SK-N-SH (cell line): Measurements from ENCODE around the gene DDA1. TPM values are rescaled to one million over a fixed set of nuclear protein-coding genes. Genes with fewer than 3 reads are reported as not detected.

Source experiments
- CTCF ChIA-PET: fragments of 300-600, 350-600 bp; formaldehyde crosslinking; extraction: SDS; loops from one replicate; lab custom pipeline; 2021; lab: Yijun Ruan, JAX
- POLR2A ChIA-PET: fragments of 350-600 bp; sonication (Branson Sonifier 250); formaldehyde crosslinking; extraction: SDS; loops from one replicate; lab custom pipeline; 2020; ENCODE audit warnings: antibody characterized with exemption, inconsistent platforms; lab: Yijun Ruan, JAX
- DNase-seq: peaks from one replicate; pipeline ENCODE4 v3.0.0; 2012
- H2AFZ ChIP-seq: fragments of 200-600 bp; sonication (generic); 2 replicates; pipeline ENCODE4 v1.8.1; 2016; ENCODE audit warnings: antibody characterized with exemption, mild to moderate bottlenecking, low read depth
- H3F3A ChIP-seq: fragments of 200-600 bp; sonication (generic); replicated peaks from 2 replicates; pipeline ENCODE3; 2016; ENCODE audit warnings: antibody characterized with exemption, mild to moderate bottlenecking; ENCODE audit not compliant: insufficient read depth
- H3K27ac ChIP-seq, 2 experiments: fragments of 200-500 bp in 1 of 2; fragments of 200-600 bp in 1 of 2; sonication (Bioruptor generic) in 1 of 2; sonication (generic), shearing (Covaris generic) in 1 of 2; 2 replicates each; pipeline versions ENCODE4 v1.5.1 to v1.6.1; 2014 to 2016; ENCODE audit warnings: low read depth in 2 of 2, inconsistent platforms in 1 of 2, low read length in 1 of 2, mild to moderate bottlenecking in 1 of 2, mixed read lengths in 1 of 2
- H3K27me3 ChIP-seq: fragments of 200-600 bp; sonication (generic), shearing (Covaris generic); 2 replicates; pipeline ENCODE4 v1.6.1; 2016; ENCODE audit warnings: mixed run types; ENCODE audit not compliant: insufficient read depth
- H3K36me3 ChIP-seq, 2 experiments: fragments of 200-500 bp in 1 of 2; fragments of 200-600 bp in 1 of 2; sonication (Bioruptor generic) in 1 of 2; sonication (generic) in 1 of 2; replicated peaks in 1 of 2; 2 replicates each; pipeline versions ENCODE3 to v1.5.1; 2014 to 2016; ENCODE audit warnings: low read length in 1 of 2, mild to moderate bottlenecking in 1 of 2; ENCODE audit not compliant: insufficient read depth in 2 of 2, control insufficient read depth in 1 of 2
- H3K4me1 ChIP-seq, 2 experiments: fragments of 200-500 bp in 1 of 2; fragments of 200-600 bp in 1 of 2; sonication (Bioruptor generic) in 1 of 2; sonication (generic), shearing (Covaris generic) in 1 of 2; 2 replicates each; pipeline versions ENCODE4 v1.5.1 to v1.6.1; 2014 to 2016; ENCODE audit warnings: low read depth in 1 of 2, low read length in 1 of 2, mixed run types in 1 of 2; ENCODE audit not compliant: insufficient read depth in 2 of 2, control insufficient read depth in 1 of 2
- H3K4me2 ChIP-seq: fragments of 200-600 bp; sonication (generic), shearing (Covaris generic); 2 replicates; pipeline ENCODE4 v1.6.1; 2017; ENCODE audit warnings: mixed run types
- H3K4me3 ChIP-seq, 2 experiments: fragments of 200-500 bp in 1 of 2; fragments of 200-600 bp in 1 of 2; sonication (Bioruptor generic) in 1 of 2; sonication (generic), shearing (Covaris generic) in 1 of 2; 2 replicates each; pipeline versions ENCODE4 v1.5.1 to v1.8.1; 2014 to 2016; ENCODE audit warnings: low read depth in 2 of 2, inconsistent platforms in 1 of 2, low read length in 1 of 2, mild to moderate bottlenecking in 1 of 2, mixed read lengths in 1 of 2, moderate library complexity in 1 of 2
- H3K79me2 ChIP-seq: fragments of 200-600 bp; sonication (generic); 2 replicates; pipeline ENCODE4 v1.8.1; 2017; ENCODE audit warnings: mild to moderate bottlenecking; ENCODE audit not compliant: insufficient read depth
- H3K9ac ChIP-seq: fragments of 200-600 bp; sonication (generic); 2 replicates; pipeline ENCODE4 v1.6.1; 2017; ENCODE audit warnings: mixed run types
- H3K9me2 ChIP-seq: fragments of 200-600 bp; sonication (generic); 2 replicates; pipeline ENCODE4 v1.6.1; 2017; ENCODE audit warnings: mixed run types
- H3K9me3 ChIP-seq: fragments of 200-600 bp; sonication (generic); 2 replicates; pipeline ENCODE4 v1.6.1; 2017; ENCODE audit warnings: mixed run types, mild to moderate bottlenecking, moderate library complexity
- H4K20me1 ChIP-seq: fragments of 200-600 bp; sonication (generic); 2 replicates; pipeline ENCODE4 v1.6.1; 2017; ENCODE audit warnings: mild to moderate bottlenecking, mixed run types; ENCODE audit not compliant: insufficient read depth
- CHD2 ChIP-seq: fragments of 150-350 bp; IDR thresholded peaks from 2 replicates; pipeline ENCODE4 v1.6.1; 2018; ENCODE audit warnings: low read length; ENCODE audit not compliant: partially characterized antibody
- ELF1 ChIP-seq: IDR thresholded peaks from 2 replicates; pipeline ENCODE4 v1.4.0; 2012
- EZH2phosphoT487 ChIP-seq: fragments of 200-600 bp; sonication (generic); IDR thresholded peaks from 2 replicates; pipeline ENCODE4 v1.6.1; 2017; ENCODE audit warnings: low read depth, mixed run types, mild to moderate bottlenecking, antibody characterized with exemption, moderate library complexity, borderline replicate concordance
- FOSL2 ChIP-seq: IDR thresholded peaks from 2 replicates; pipeline ENCODE4 v1.4.0; 2012; ENCODE audit warnings: low read depth, mild to moderate bottlenecking, moderate library complexity, borderline replicate concordance
- FOXJ3 ChIP-seq: sonication (generic); formaldehyde crosslinking; IDR thresholded peaks from 2 replicates; pipeline ENCODE4 v1.5.1; 2020; ENCODE audit warnings: mild to moderate bottlenecking, missing genetic modification reagents
- FOXM1 ChIP-seq: IDR thresholded peaks from 2 replicates; pipeline ENCODE4 v1.4.0; 2012; ENCODE audit warnings: low read depth, mild to moderate bottlenecking
- GABPA ChIP-seq: IDR thresholded peaks from 2 replicates; pipeline ENCODE4 v1.4.0; 2012; ENCODE audit warnings: low read depth, mild to moderate bottlenecking
- GATA2 ChIP-seq: sonication (generic); formaldehyde crosslinking; IDR thresholded peaks from 2 replicates; pipeline ENCODE4 v1.5.0; 2020; ENCODE audit warnings: mild to moderate bottlenecking, missing genetic modification reagents
- JUND ChIP-seq: IDR thresholded peaks from 2 replicates; pipeline ENCODE4 v1.4.0; 2012
- MEF2A ChIP-seq: IDR thresholded peaks from 2 replicates; pipeline ENCODE4 v1.4.0; 2012; ENCODE audit warnings: low read depth, borderline replicate concordance
- NFIC ChIP-seq: IDR thresholded peaks from 2 replicates; pipeline ENCODE4 v1.4.0; 2012; ENCODE audit warnings: borderline replicate concordance
- NRF1 ChIP-seq: IDR thresholded peaks from 2 replicates; pipeline ENCODE4 v1.6.1; 2012; ENCODE audit warnings: low read depth, mild to moderate bottlenecking, low read length
- POLR2AphosphoS5 ChIP-seq: IDR thresholded peaks from 2 replicates; pipeline ENCODE4 v1.6.1; 2012; ENCODE audit warnings: low read depth, low read length
- RAD21 ChIP-seq: IDR thresholded peaks from 2 replicates; pipeline ENCODE4 v1.6.1; 2012; ENCODE audit warnings: mild to moderate bottlenecking, low read length
- RCOR1 ChIP-seq: fragments of 150-350 bp; IDR thresholded peaks from 2 replicates; pipeline ENCODE4 v1.6.1; 2017; ENCODE audit warnings: antibody characterized with exemption, low read length
- RFX5 ChIP-seq: IDR thresholded peaks from 2 replicates; pipeline ENCODE4 v1.6.1; 2012; ENCODE audit warnings: mild to moderate bottlenecking, improper control_type of control experiment, low read length
- RXRA ChIP-seq: IDR thresholded peaks from 2 replicates; pipeline ENCODE4 v1.4.0; 2012; ENCODE audit warnings: low read depth, mild to moderate bottlenecking, borderline replicate concordance
- SIN3A ChIP-seq: IDR thresholded peaks from 2 replicates; pipeline ENCODE4 v1.6.1; 2012; ENCODE audit warnings: low read depth, mild to moderate bottlenecking, low read length, moderate library complexity, borderline replicate concordance
- TAF1 ChIP-seq: IDR thresholded peaks from 2 replicates; pipeline ENCODE4 v1.6.1; 2012; ENCODE audit warnings: low read depth, mild to moderate bottlenecking, low read length, moderate library complexity, borderline replicate concordance
- TCF12 ChIP-seq: IDR thresholded peaks from 2 replicates; pipeline ENCODE4 v1.4.0; 2012
- YY1 ChIP-seq: IDR thresholded peaks from 2 replicates; pipeline ENCODE4 v1.4.0; 2012; ENCODE audit warnings: low read depth, mild to moderate bottlenecking
- WGBS: methylation state at CpG from one replicate; pipeline ENCODE4 v1.1.6; 2017; ENCODE audit warnings: low lambda C conversion rate; 5-methylcytosine and 5-hydroxymethylcytosine counted together
- polyA plus RNA-seq, 3 experiments: library from polyadenylated mRNA; depleted of rRNA; stranded (reverse); fragments of >200 nt; gene quantifications; 2 replicates each; pipeline ENCODE4 v1.2.3, GENCODE V29; 2012
- TF ChIP-seq, protein P1 (sequence below): IDR thresholded peaks from 2 replicates; pipeline ENCODE4 v1.4.0; 2012; ENCODE audit warnings: low read depth, borderline replicate concordance
- TF ChIP-seq, protein P2 (sequence below): fragments of 150-350 bp; IDR thresholded peaks from 2 replicates; pipeline ENCODE4 v1.6.1; 2017; ENCODE audit warnings: antibody characterized with exemption, low read length, low read depth, borderline replicate concordance
- TF ChIP-seq, protein P3 (sequence below): IDR thresholded peaks from 2 replicates; pipeline ENCODE4 v1.6.1; 2012; ENCODE audit warnings: mild to moderate bottlenecking, low read depth, low read length, moderate library complexity
- TF ChIP-seq, protein P4 (sequence below): IDR thresholded peaks from 2 replicates; pipeline ENCODE4; 2012
- TF ChIP-seq, protein P5 (sequence below): IDR thresholded peaks from 2 replicates; pipeline ENCODE4 v1.4.0; 2012; ENCODE audit warnings: low read depth, borderline replicate concordance

The DDA1 gene
- polyA plus RNA-seq, 1 of the 3 experiments (the other 2 are of a cell fraction), result 135 TPM

DNA sequence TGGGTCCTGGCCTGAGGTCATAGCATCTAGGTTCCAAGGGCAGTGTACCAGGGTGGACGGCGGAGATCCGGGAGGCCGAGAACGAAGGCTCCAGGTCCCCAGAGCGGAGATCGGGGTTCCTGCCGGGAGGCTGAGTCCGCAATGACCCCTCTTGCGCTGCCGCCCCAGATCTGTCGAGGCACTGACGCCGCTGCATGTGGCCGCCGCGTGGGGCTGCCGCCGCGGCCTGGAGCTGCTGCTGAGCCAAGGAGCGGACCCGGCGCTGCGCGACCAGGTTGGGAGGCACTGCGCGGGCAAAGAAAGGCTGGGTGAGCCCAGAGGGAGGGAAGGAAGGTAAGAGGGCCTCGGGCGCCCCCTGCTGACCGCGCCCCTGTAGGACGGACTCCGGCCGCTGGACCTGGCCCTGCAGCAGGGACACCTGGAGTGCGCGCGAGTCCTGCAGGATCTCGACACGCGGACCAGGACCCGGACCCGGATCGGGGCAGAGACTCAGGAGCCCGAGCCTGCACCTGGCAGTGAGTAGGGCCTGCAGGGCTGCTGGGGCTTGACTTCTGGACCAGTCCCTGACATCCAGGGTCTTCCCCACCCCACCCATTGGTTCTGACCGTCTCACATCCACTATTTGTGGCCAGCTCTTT is 26.8 kb upstream of the DDA1 start:
- H3K9ac ChIP-seq, result no peak overlapping the region
- peak overlapping the region; percentile 93 for H3K4me2 ChIP-seq
- peak overlapping the region in 1 of 2 experiments; percentile 17; a peak in 1 of 4 replicates for H3K27ac ChIP-seq
- H2AFZ ChIP-seq, result peak overlapping the region; percentile 86
- 18% methylated on average over 20 of the region's 45 CpGs for WGBS
- peak overlapping the region; percentile 36 to 62 for H3K4me3 ChIP-seq
- H3F3A ChIP-seq, result peaks cover 19% of the 10 kb centered on the region
- no peaks in the 10 kb centered on the region for H3K79me2 ChIP-seq
- H3K27me3 ChIP-seq, result no peaks in the 10 kb centered on the region
- H3K36me3 ChIP-seq, result no peaks in the 10 kb centered on the region
- H3K9me3 ChIP-seq, result no peaks in the 10 kb centered on the region
- H4K20me1 ChIP-seq, result no peaks in the 10 kb centered on the region
- peaks cover 0 to 2% of the 10 kb centered on the region in 2 experiments; a peak in 1 of 4 replicates for H3K4me1 ChIP-seq
- CTCF ChIA-PET, result interaction anchor here (0.6 to 4.6 kb wide), 29 partner anchors 10 to 510 kb away, joined by 3 to 35 read pairs (median 4); partner anchors contain the start of genes ABHD8, MRPL34, USE1 and USHBP1
- POLR2A ChIA-PET, result interaction anchor here (0.6 to 3.5 kb wide), 7 partner anchors 10 to 623 kb away, joined by 3 to 16 read pairs (median 3); partner anchors contain the start of genes BABAM1, OCEL1, SMIM7 and USE1
- peak; percentile 94 for DNase-seq
- H3K9me2 ChIP-seq, result no peaks in the 10 kb centered on the region
- TF ChIP-seq, protein P1, sequence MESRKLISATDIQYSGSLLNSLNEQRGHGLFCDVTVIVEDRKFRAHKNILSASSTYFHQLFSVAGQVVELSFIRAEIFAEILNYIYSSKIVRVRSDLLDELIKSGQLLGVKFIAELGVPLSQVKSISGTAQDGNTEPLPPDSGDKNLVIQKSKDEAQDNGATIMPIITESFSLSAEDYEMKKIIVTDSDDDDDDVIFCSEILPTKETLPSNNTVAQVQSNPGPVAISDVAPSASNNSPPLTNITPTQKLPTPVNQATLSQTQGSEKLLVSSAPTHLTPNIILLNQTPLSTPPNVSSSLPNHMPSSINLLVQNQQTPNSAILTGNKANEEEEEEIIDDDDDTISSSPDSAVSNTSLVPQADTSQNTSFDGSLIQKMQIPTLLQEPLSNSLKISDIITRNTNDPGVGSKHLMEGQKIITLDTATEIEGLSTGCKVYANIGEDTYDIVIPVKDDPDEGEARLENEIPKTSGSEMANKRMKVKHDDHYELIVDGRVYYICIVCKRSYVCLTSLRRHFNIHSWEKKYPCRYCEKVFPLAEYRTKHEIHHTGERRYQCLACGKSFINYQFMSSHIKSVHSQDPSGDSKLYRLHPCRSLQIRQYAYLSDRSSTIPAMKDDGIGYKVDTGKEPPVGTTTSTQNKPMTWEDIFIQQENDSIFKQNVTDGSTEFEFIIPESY, result no peak
- no peak for TF ChIP-seq GATA2
- TF ChIP-seq, protein P2, sequence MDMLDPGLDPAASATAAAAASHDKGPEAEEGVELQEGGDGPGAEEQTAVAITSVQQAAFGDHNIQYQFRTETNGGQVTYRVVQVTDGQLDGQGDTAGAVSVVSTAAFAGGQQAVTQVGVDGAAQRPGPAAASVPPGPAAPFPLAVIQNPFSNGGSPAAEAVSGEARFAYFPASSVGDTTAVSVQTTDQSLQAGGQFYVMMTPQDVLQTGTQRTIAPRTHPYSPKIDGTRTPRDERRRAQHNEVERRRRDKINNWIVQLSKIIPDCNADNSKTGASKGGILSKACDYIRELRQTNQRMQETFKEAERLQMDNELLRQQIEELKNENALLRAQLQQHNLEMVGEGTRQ, result no peak
- no peak for TF ChIP-seq ELF1
- peak; percentile 89 for TF ChIP-seq RAD21
- no peak for TF ChIP-seq RFX5
- TF ChIP-seq SIN3A, result peak; percentile 59; the same call in 1 of the 2 replicates
- peak; percentile 51 for TF ChIP-seq NRF1
- TF ChIP-seq GABPA, result no peak
- TF ChIP-seq NFIC, result no peak
- TF ChIP-seq JUND, result no peak
- TF ChIP-seq TCF12, result no peak
- TF ChIP-seq FOXJ3, result no peak; the same call in 1 of the 2 replicates
- TF ChIP-seq POLR2AphosphoS5, result no peak
- TF ChIP-seq TAF1, result no peak
- TF ChIP-seq RCOR1, result 0 out of 2 replicates have a peak, but pooled peaks have one; percentile 8
- no peak for TF ChIP-seq FOSL2
- no peak for TF ChIP-seq FOXM1
- TF ChIP-seq, protein P3, sequence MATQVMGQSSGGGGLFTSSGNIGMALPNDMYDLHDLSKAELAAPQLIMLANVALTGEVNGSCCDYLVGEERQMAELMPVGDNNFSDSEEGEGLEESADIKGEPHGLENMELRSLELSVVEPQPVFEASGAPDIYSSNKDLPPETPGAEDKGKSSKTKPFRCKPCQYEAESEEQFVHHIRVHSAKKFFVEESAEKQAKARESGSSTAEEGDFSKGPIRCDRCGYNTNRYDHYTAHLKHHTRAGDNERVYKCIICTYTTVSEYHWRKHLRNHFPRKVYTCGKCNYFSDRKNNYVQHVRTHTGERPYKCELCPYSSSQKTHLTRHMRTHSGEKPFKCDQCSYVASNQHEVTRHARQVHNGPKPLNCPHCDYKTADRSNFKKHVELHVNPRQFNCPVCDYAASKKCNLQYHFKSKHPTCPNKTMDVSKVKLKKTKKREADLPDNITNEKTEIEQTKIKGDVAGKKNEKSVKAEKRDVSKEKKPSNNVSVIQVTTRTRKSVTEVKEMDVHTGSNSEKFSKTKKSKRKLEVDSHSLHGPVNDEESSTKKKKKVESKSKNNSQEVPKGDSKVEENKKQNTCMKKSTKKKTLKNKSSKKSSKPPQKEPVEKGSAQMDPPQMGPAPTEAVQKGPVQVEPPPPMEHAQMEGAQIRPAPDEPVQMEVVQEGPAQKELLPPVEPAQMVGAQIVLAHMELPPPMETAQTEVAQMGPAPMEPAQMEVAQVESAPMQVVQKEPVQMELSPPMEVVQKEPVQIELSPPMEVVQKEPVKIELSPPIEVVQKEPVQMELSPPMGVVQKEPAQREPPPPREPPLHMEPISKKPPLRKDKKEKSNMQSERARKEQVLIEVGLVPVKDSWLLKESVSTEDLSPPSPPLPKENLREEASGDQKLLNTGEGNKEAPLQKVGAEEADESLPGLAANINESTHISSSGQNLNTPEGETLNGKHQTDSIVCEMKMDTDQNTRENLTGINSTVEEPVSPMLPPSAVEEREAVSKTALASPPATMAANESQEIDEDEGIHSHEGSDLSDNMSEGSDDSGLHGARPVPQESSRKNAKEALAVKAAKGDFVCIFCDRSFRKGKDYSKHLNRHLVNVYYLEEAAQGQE, result no peak
- TF ChIP-seq YY1, result no peak
- TF ChIP-seq EZH2phosphoT487, result no peak
- TF ChIP-seq, protein P4, sequence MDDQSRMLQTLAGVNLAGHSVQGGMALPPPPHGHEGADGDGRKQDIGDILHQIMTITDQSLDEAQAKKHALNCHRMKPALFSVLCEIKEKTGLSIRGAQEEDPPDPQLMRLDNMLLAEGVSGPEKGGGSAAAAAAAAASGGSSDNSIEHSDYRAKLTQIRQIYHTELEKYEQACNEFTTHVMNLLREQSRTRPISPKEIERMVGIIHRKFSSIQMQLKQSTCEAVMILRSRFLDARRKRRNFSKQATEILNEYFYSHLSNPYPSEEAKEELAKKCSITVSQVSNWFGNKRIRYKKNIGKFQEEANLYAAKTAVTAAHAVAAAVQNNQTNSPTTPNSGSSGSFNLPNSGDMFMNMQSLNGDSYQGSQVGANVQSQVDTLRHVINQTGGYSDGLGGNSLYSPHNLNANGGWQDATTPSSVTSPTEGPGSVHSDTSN, result no peak
- TF ChIP-seq RXRA, result no peak
- TF ChIP-seq MEF2A, result no peak
- TF ChIP-seq CHD2, result peak; percentile 23
- TF ChIP-seq, protein P5, sequence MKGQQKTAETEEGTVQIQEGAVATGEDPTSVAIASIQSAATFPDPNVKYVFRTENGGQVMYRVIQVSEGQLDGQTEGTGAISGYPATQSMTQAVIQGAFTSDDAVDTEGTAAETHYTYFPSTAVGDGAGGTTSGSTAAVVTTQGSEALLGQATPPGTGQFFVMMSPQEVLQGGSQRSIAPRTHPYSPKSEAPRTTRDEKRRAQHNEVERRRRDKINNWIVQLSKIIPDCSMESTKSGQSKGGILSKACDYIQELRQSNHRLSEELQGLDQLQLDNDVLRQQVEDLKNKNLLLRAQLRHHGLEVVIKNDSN, result no peak
